Astrocyte (in vitro differentiated cells and primary cell): ENCODE measurements around the gene ROGDI. TPM values are rescaled to one million over a fixed set of nuclear protein-coding genes. Genes with fewer than 3 reads are reported as not detected.

Experiments used
- DNase-seq: peaks from one replicate; pipeline ENCODE4 v3.0.0-alpha.2; 2010; ENCODE audit warnings: low read depth
- FAIRE-seq: peaks from 2 replicates; lab custom pipeline; 2011; peaks lifted over from hg19 to GRCh38; lab: Jason Lieb, UNC
- H2AFZ ChIP-seq: 2 replicates; pipeline ENCODE4 v1.6.0; 2012; ENCODE audit warnings: low read depth, low read length, inconsistent platforms
- H3K27ac ChIP-seq: 2 replicates; pipeline ENCODE4 v1.5.1; 2011; ENCODE audit warnings: low read depth, low read length, inconsistent platforms
- H3K27me3 ChIP-seq: 2 replicates; pipeline ENCODE4 v1.6.0; 2011; ENCODE audit warnings: low read length, inconsistent platforms; ENCODE audit not compliant: insufficient read depth
- H3K36me3 ChIP-seq: 2 replicates; pipeline ENCODE4 v1.5.1; 2011; ENCODE audit warnings: low read length, inconsistent platforms; ENCODE audit not compliant: insufficient read depth
- H3K4me1 ChIP-seq: 2 replicates; pipeline ENCODE4 v1.5.1; 2011; ENCODE audit warnings: low read length, inconsistent platforms; ENCODE audit not compliant: insufficient read depth
- H3K4me2 ChIP-seq: 2 replicates; pipeline ENCODE4 v1.6.0; 2012; ENCODE audit warnings: low read length, inconsistent platforms
- H3K4me3 ChIP-seq: 2 replicates; pipeline ENCODE4 v1.5.1; 2011; ENCODE audit warnings: low read depth, mild to moderate bottlenecking, low read length, inconsistent platforms; ENCODE audit not compliant: insufficient read depth
- H3K79me2 ChIP-seq: 2 replicates; pipeline ENCODE4 v1.6.0; 2012; ENCODE audit warnings: mild to moderate bottlenecking, low read length, inconsistent platforms; ENCODE audit not compliant: insufficient read depth
- H3K9ac ChIP-seq: 2 replicates; pipeline ENCODE4 v1.6.0; 2012; ENCODE audit warnings: mild to moderate bottlenecking, low read length, inconsistent platforms
- H3K9me3 ChIP-seq: 2 replicates; pipeline ENCODE4 v1.5.1; 2012; ENCODE audit warnings: low read depth, mild to moderate bottlenecking, low read length, inconsistent platforms; ENCODE audit not compliant: insufficient read depth
- H4K20me1 ChIP-seq: 2 replicates; pipeline ENCODE4 v1.6.0; 2012; ENCODE audit warnings: low read length, inconsistent platforms; ENCODE audit not compliant: insufficient read depth
- H3K27ac Mint-ChIP-seq: one replicate; pipeline ENCODE4 v1.8.0; 2021; ENCODE audit warnings: mild to moderate bottlenecking, mixed read lengths; ENCODE audit not compliant: unreplicated experiment
- H3K27me3 Mint-ChIP-seq: one replicate; pipeline ENCODE4 v1.8.0; 2021; ENCODE audit warnings: low read depth, mixed read lengths; ENCODE audit not compliant: unreplicated experiment
- H3K36me3 Mint-ChIP-seq: one replicate; pipeline ENCODE4 v1.8.0; 2021; ENCODE audit warnings: low read depth, mixed read lengths; ENCODE audit not compliant: unreplicated experiment
- H3K4me1 Mint-ChIP-seq: one replicate; pipeline ENCODE4 v1.8.0; 2021; ENCODE audit warnings: low read depth, mixed read lengths; ENCODE audit not compliant: unreplicated experiment
- H3K4me3 Mint-ChIP-seq: one replicate; pipeline ENCODE4 v1.8.0; 2021; ENCODE audit warnings: mild to moderate bottlenecking, moderate library complexity, mixed read lengths; ENCODE audit not compliant: unreplicated experiment
- H3K9me3 Mint-ChIP-seq: one replicate; pipeline ENCODE4 v1.8.0; 2021; ENCODE audit warnings: mild to moderate bottlenecking, mixed read lengths; ENCODE audit not compliant: unreplicated experiment
- CTCF ChIP-seq: IDR thresholded peaks from 2 replicates; pipeline ENCODE4 v1.5.1; 2011; ENCODE audit warnings: low read depth, mild to moderate bottlenecking, inconsistent platforms, low read length, moderate library complexity; ENCODE audit not compliant: insufficient read depth
- EZH2 ChIP-seq: IDR thresholded peaks from 2 replicates; pipeline ENCODE4 v1.6.1; 2012; ENCODE audit warnings: mild to moderate bottlenecking, low read length, inconsistent platforms; ENCODE audit not compliant: insufficient read depth
- total RNA-seq: library from RNA; stranded (reverse); gene quantifications from 2 replicates; pipeline ENCODE4 v1.2.1, GENCODE V29; 2021

ROGDI gene
- total RNA-seq, 1 donor from 2014 or later = 33.6 TPM

DNA sequence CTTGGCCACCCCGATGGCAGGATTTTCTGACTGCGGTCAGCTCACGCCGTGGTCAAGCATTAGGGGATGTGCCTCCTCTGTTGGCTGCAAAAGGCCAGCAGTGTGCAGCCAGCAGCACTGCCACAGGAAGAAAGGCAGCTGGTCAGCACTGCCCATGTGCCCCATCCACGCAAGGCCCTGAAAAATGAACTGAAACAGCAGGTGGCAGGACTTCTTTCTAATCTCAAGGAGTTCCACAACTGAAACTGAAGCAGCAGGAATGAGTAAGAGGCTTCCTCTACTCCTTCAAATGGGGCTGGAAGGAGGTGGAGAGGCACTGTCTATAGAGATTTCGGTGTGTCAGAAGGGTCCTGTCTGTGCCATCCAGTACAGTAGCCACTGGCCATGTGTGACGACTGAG is 38.6 kb downstream of the ROGDI start:
- no peak overlapping the region for H3K4me3 Mint-ChIP-seq

GRCh38 chr16:4762205-4762604 is 40.2 kb downstream of the ROGDI start:
- Histone ChIP-seq H4K20me1 (peaks cover 23% of the 10 kb centered on the region), H3K9ac (no peak overlapping the region), H3K27me3 (no peaks in the 10 kb centered on the region), H3K79me2 (peaks cover 35% of the 10 kb centered on the region), H3K9me3 (no peaks in the 10 kb centered on the region), H2AFZ (no peak overlapping the region), H3K4me3 (no peak overlapping the region), H3K4me2 (no peak overlapping the region), H3K36me3 (peaks cover 9% of the 10 kb centered on the region), H3K4me1 (peaks cover 7% of the 10 kb centered on the region), H3K27ac (no peak overlapping the region)
- Mint-ChIP-seq H3K36me3 (peaks cover 31% of the 10 kb centered on the region), H3K27ac (peak overlapping the region; percentile 18), H3K4me1 (peaks cover 8% of the 10 kb centered on the region), H3K9me3 (no peaks in the 10 kb centered on the region), H3K4me3 (no peak overlapping the region), H3K27me3 (no peaks in the 10 kb centered on the region)
- TF ChIP-seq CTCF (no peak), EZH2 (no peak)
- no peak for DNase-seq
- no peak for FAIRE-seq

More for the DNA sequence above, 38.6 kb downstream of the ROGDI start:
- Histone ChIP-seq H3K27me3 (no peaks in the 10 kb centered on the region), H3K9ac (no peak overlapping the region), H2AFZ (no peak overlapping the region), H4K20me1 (peaks cover 16% of the 10 kb centered on the region), H3K4me3 (no peak overlapping the region), H3K9me3 (no peaks in the 10 kb centered on the region), H3K79me2 (peaks cover 36% of the 10 kb centered on the region), H3K27ac (no peak overlapping the region), H3K4me2 (no peak overlapping the region), H3K4me1 (peaks cover 7% of the 10 kb centered on the region), H3K36me3 (peaks cover 5% of the 10 kb centered on the region)
- Mint-ChIP-seq H3K27me3 (no peaks in the 10 kb centered on the region), H3K27ac (no peak overlapping the region), H3K4me1 (peaks cover 13% of the 10 kb centered on the region), H3K9me3 (no peaks in the 10 kb centered on the region), H3K36me3 (peaks cover 25% of the 10 kb centered on the region)
- TF ChIP-seq EZH2 = no peak
- no peak for TF ChIP-seq CTCF
- FAIRE-seq (no peak), DNase-seq (no peak)

DNA sequence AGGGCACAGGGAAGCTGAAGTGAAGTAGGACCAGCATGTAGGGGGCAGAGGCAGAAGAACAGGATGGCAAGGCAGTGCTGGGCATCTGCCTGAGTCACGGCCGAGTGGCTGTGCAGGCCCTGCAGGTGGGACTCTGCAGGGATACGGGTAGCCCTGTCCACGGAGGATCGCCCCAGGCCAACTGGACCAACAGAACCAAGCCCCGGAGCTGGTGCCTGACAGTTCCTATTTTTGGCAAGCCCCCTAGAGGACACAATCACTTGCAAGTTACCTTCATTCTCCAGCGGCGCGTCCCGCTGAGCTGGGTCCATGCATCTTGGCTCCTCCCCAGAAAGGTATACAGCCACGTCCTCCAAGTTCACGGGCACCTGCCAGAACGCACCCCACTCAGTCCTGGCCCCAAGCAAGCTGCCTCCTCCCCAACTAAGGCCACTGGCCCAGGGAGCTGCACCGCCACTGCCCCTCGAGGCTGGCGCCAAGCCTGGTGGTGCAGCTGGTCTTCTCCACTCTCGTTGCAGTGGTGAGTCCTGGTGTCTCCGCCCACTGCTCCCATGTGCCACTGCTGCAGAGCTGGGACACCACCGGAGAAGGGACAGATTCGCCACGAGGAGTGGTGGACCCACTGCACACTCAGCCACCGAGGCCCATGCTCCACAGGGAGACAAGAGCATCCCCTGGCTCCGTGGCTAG is 42.1 kb downstream of the ROGDI start:
- no peaks in the 10 kb centered on the region for H3K4me1 ChIP-seq
- peaks cover 29% of the 10 kb centered on the region for H4K20me1 ChIP-seq
- no peak overlapping the region for H3K27ac ChIP-seq
- peaks cover 2% of the 10 kb centered on the region for H3K9me3 Mint-ChIP-seq
- no peak for DNase-seq
- no peak overlapping the region for H3K27ac Mint-ChIP-seq
- no peak overlapping the region for H3K4me3 ChIP-seq
- no peak overlapping the region for H2AFZ ChIP-seq
- TF ChIP-seq CTCF (no peak), EZH2 (no peak)
- no peaks in the 10 kb centered on the region for H3K4me1 Mint-ChIP-seq
- no peak overlapping the region for H3K4me2 ChIP-seq
- H3K36me3 ChIP-seq = peaks cover 14% of the 10 kb centered on the region
- H3K27me3 ChIP-seq = no peaks in the 10 kb centered on the region
- no peaks in the 10 kb centered on the region for H3K9me3 ChIP-seq
- peaks cover 39% of the 10 kb centered on the region for H3K36me3 Mint-ChIP-seq
- H3K79me2 ChIP-seq = peaks cover 21% of the 10 kb centered on the region
- FAIRE-seq = no peak
- H3K27me3 Mint-ChIP-seq = no peaks in the 10 kb centered on the region
- peak overlapping the region; percentile 31 for H3K4me3 Mint-ChIP-seq
- no peak overlapping the region for H3K9ac ChIP-seq
